ENCODE results near the gene SHBG. TPM values are rescaled to one million over a fixed set of nuclear protein-coding genes. Genes with fewer than 3 reads are reported as not detected.

The SHBG gene
- total and polyA plus RNA-seq, 2 experiments from 2014 or later, result 0.38 to 0.48 TPM

DNA sequence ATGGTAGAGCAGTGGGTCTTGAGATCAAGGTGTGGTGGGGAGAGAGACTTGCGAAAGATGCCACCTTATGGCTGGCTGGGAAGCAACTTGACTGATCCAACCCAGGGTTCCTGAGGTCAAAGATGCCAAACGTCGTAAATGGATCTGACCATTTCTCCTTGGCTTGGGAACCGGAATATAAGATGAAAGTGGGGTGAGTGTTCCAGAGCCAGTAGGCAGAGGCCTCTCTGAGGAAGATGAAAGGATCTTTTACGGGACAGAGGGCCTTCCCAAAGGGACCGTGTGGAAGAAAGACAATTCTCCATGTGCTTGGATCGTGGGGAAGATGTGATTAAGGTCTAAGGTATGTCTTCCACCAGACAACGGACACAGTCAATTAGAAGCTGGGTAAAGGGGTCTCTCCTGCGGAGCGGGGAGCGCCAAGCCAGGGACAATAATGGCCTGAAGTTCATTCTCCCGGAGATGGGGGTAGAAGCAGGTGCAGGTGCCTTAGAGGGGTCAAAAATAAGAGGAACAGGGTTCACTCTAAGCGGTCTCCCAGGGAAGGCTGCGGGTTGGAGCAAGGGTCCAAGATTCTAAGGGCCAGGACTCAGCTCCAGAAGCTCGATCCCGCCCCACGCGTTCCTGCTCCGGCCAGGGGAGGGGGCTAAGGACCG, 16.0 kb upstream of the SHBG start:
- peak overlapping the region; percentile 80 for H3K4me3 Mint-ChIP-seq

DNA sequence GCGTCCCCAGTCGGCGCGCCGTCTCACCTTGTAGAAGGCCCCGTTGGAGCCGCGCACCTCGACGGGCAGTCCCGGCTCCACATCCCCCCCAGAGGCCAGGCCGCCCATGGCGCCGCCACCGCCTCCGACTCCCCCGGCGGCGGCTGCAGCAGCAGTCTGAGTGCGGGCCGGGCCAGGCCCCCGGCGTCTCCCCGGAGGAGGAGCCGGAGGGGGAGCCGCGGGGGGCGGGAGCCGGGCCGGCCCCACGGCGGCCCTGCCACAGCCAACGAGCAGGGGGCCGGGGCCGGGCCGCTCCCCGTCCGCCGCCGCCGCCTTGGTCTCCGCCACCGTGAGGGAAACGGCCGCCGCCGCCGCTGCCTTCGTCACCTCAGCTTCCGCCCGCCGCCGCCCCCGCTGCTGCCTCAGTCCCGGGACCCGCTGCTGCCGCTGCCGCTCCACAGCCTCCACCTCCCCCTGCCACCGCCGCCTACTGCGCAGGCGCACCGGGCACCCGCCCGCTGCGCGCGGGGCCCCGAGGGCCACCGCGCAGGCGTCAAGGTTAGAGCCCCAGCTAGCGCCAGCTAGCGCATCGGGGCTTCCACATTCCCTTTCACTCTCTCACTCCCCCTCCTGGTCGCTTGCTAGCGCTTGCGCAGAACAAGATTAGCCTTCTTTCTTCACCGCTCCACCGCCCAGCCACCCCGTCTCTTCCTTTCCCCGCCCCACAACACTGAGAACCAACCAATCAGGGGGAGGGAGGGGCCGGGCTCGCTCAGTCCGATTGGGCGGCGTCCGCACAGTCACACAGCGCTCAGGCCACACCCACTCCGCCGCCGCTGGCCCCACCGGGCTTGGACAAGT, 15.3 kb upstream of the SHBG start, which contains the start of gene FXR2:
Gene FXR2 (minus strand): TSS at position 473 of the 840 bp plus-strand sequence. CDS start 365 bp downstream, at position 108.
- Mint-ChIP-seq H3K36me3 (ENCODE audit: low read depth) (peaks cover 14% of the 10 kb centered on the region), H3K27me3 (ENCODE audit: insufficient read depth, low read depth, poor library complexity) (peaks cover 10% of the 10 kb centered on the region), H3K27ac (peak within 1 kb of the TSS; percentile 98), H3K4me3 (peak within 1 kb of the TSS; percentile 80), H3K4me1 (peaks cover 17% of the 10 kb centered on the region), H3K9me3 (no peaks in the 10 kb centered on the region; the same call in 2 of the 3 replicates)
- H3K27ac ChIP-seq (ENCODE audit: low read depth), result 0 out of 2 replicates have a peak within 1 kb of the TSS, but pooled peaks have one; percentile 50
- peak within 1 kb of the TSS; percentile 97 for H3K4me2 ChIP-seq
- H4K20me1 ChIP-seq (replicated peaks; ENCODE audit: insufficient read depth), result peaks cover 35% of the 10 kb centered on the region
- H3K79me2 ChIP-seq (replicated peaks; ENCODE audit: insufficient read depth), result peaks cover 43% of the 10 kb centered on the region
- peak within 1 kb of the TSS; percentile 90 for H3K4me3 ChIP-seq
- peak; percentile 100 for DNase-seq (ENCODE audit: low spot score)
- TF ChIP-seq POLR2AphosphoS5 (IDR thresholded peaks at IDR 0.05; ENCODE audit: low read depth) (peak; percentile 65), JUNB (IDR thresholded peaks at IDR 0.05; ENCODE audit: unreplicated experiment) (no peak), CREB1 (CRISPR knock-in tag; IDR thresholded peaks at IDR 0.05; ENCODE audit: low read depth) (peak; percentile 55; the same call in 1 of the 2 replicates), EZH2phosphoT487 (IDR thresholded peaks at IDR 0.05; ENCODE audit: unreplicated experiment) (no peak)
- TF ChIP-seq, protein P1, sequence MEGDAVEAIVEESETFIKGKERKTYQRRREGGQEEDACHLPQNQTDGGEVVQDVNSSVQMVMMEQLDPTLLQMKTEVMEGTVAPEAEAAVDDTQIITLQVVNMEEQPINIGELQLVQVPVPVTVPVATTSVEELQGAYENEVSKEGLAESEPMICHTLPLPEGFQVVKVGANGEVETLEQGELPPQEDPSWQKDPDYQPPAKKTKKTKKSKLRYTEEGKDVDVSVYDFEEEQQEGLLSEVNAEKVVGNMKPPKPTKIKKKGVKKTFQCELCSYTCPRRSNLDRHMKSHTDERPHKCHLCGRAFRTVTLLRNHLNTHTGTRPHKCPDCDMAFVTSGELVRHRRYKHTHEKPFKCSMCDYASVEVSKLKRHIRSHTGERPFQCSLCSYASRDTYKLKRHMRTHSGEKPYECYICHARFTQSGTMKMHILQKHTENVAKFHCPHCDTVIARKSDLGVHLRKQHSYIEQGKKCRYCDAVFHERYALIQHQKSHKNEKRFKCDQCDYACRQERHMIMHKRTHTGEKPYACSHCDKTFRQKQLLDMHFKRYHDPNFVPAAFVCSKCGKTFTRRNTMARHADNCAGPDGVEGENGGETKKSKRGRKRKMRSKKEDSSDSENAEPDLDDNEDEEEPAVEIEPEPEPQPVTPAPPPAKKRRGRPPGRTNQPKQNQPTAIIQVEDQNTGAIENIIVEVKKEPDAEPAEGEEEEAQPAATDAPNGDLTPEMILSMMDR (conservative IDR thresholded peaks at IDR 0.05; ENCODE audit: low read depth in 2 of 2), result peak; percentile 24 to 67; a peak in 3 of 4 replicates
- peaks cover 23% of the 10 kb centered on the region; the same call in 1 of the 2 replicates for H3F3A ChIP-seq (replicated peaks; ENCODE audit: low read depth)
- no peaks in the 10 kb centered on the region; the same call in 1 of the 2 replicates for H3K27me3 ChIP-seq (ENCODE audit: insufficient read depth)
- no peaks in the 10 kb centered on the region for H3K9me2 ChIP-seq (ENCODE audit: insufficient read depth)
- H3K36me3 ChIP-seq (ENCODE audit: insufficient read depth), result no peaks in the 10 kb centered on the region
- peak within 1 kb of the TSS; percentile 74 for H2AFZ ChIP-seq
- peak; percentile 93 for ATAC-seq
- peaks cover 26% of the 10 kb centered on the region for H3K4me1 ChIP-seq (ENCODE audit: insufficient read depth)

More for the DNA sequence above, 16.0 kb upstream of the SHBG start:
- H3K27me3 ChIP-seq (ENCODE audit: insufficient read depth), result no peaks in the 10 kb centered on the region; the same call in 1 of the 2 replicates
- peak overlapping the region; percentile 28; the same call in 1 of the 2 replicates for H2AFZ ChIP-seq
- peaks cover 26% of the 10 kb centered on the region for H3K4me1 ChIP-seq (ENCODE audit: insufficient read depth)
- ATAC-seq, result no peak; the same call in 2 of the 3 replicates
- no peaks in the 10 kb centered on the region for H3K9me2 ChIP-seq (ENCODE audit: insufficient read depth)
- TF ChIP-seq STAT1 (IDR thresholded peaks at IDR 0.05; ENCODE audit: unreplicated experiment) (no peak), ZNF114 (CRISPR knock-in tag; IDR thresholded peaks at IDR 0.05) (no peak)
- TF ChIP-seq, protein P1 (conservative IDR thresholded peaks at IDR 0.05; ENCODE audit: low read depth in 2 of 2), result peak in 1 of 2 experiments; percentile 20; a peak in 1 of 4 replicates
- H3K4me1 Mint-ChIP-seq, result peaks cover 17% of the 10 kb centered on the region
- H3K27me3 Mint-ChIP-seq (ENCODE audit: insufficient read depth, low read depth, poor library complexity), result peaks cover 11% of the 10 kb centered on the region
- H3K27ac ChIP-seq (ENCODE audit: low read depth), result 0 out of 2 replicates have a peak overlapping the region, but pooled peaks have one; percentile 50
- H3K36me3 ChIP-seq (ENCODE audit: insufficient read depth), result no peaks in the 10 kb centered on the region
- H3K9me3 Mint-ChIP-seq, result no peaks in the 10 kb centered on the region; the same call in 2 of the 3 replicates
- peaks cover 23% of the 10 kb centered on the region; the same call in 1 of the 2 replicates for H3F3A ChIP-seq (replicated peaks; ENCODE audit: low read depth)
- H3K36me3 Mint-ChIP-seq (ENCODE audit: low read depth), result peaks cover 14% of the 10 kb centered on the region
- peaks cover 49% of the 10 kb centered on the region for H3K79me2 ChIP-seq (replicated peaks; ENCODE audit: insufficient read depth)
- peak; percentile 17 for DNase-seq (ENCODE audit: low spot score)
- H3K4me3 ChIP-seq, result peak overlapping the region; percentile 90
- peaks cover 35% of the 10 kb centered on the region for H4K20me1 ChIP-seq (replicated peaks; ENCODE audit: insufficient read depth)
- peak overlapping the region; percentile 18 for H3K27ac Mint-ChIP-seq
- H3K4me2 ChIP-seq, result peak overlapping the region; percentile 97

Data from GM23338 (cell line).